Nephron progenitor cell (in vitro differentiated cells): ENCODE measurements around the gene PAPLN.

Source experiments
- DNase-seq: peaks from one replicate; pipeline ENCODE4 v3.0.0; 2021
- H3K27ac Mint-ChIP-seq: 2 replicates; pipeline ENCODE4 v1.8.0; 2021; ENCODE audit warnings: mild to moderate bottlenecking, moderate library complexity, mixed read lengths
- H3K27me3 Mint-ChIP-seq: 2 replicates; pipeline ENCODE4 v1.8.0; 2021; ENCODE audit warnings: mild to moderate bottlenecking, low read depth, mixed read lengths; ENCODE audit not compliant: poor library complexity
- H3K36me3 Mint-ChIP-seq: 2 replicates; pipeline ENCODE4 v1.8.0; 2021; ENCODE audit warnings: low read depth, mixed read lengths
- H3K4me1 Mint-ChIP-seq: 2 replicates; pipeline ENCODE4 v1.8.0; 2021; ENCODE audit warnings: mixed read lengths
- H3K4me3 Mint-ChIP-seq: 2 replicates; pipeline ENCODE4 v1.8.0; 2021; ENCODE audit warnings: mild to moderate bottlenecking, moderate library complexity, mixed read lengths
- H3K9me3 Mint-ChIP-seq: 2 replicates; pipeline ENCODE4 v1.8.0; 2021; ENCODE audit warnings: mild to moderate bottlenecking, moderate library complexity, mixed read lengths
- TF ChIP-seq, protein P1 (sequence below): fragments of 200-600 bp; sonication (generic); IDR thresholded peaks from 2 replicates; pipeline ENCODE4 v1.5.0; 2021; ENCODE audit warnings: antibody characterized with exemption

The PAPLN gene

DNA sequence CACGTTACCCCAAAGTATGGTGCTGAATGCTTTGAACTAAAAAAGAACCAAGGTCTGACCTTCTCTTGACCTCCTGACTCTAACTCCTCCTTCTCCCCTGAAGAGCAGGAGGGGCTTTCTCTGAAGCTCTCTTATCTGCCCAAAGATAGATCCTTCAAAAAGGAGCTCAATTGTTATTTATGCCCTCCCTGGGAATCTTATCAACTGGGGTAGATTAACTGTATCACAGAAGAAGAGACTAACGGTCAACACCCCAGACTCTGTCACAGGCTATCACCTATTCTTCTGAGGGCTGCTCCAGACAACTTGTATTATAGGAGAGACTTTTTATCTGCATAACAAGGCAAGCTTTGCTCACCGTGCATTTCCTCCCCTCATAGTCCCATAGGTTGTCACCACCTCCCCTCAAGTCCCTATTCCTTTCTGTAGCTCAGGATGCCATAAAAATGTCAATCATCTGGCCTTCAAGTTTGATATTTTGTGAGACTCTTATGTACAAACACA, 86.6 kb downstream of the PAPLN start:
- Mint-ChIP-seq H3K9me3 (no peaks in the 10 kb centered on the region), H3K4me3 (no peak overlapping the region), H3K27me3 (peaks cover 3% of the 10 kb centered on the region), H3K4me1 (peaks cover 27% of the 10 kb centered on the region), H3K36me3 (no peaks in the 10 kb centered on the region), H3K27ac (no peak overlapping the region)
- TF ChIP-seq, protein P1, sequence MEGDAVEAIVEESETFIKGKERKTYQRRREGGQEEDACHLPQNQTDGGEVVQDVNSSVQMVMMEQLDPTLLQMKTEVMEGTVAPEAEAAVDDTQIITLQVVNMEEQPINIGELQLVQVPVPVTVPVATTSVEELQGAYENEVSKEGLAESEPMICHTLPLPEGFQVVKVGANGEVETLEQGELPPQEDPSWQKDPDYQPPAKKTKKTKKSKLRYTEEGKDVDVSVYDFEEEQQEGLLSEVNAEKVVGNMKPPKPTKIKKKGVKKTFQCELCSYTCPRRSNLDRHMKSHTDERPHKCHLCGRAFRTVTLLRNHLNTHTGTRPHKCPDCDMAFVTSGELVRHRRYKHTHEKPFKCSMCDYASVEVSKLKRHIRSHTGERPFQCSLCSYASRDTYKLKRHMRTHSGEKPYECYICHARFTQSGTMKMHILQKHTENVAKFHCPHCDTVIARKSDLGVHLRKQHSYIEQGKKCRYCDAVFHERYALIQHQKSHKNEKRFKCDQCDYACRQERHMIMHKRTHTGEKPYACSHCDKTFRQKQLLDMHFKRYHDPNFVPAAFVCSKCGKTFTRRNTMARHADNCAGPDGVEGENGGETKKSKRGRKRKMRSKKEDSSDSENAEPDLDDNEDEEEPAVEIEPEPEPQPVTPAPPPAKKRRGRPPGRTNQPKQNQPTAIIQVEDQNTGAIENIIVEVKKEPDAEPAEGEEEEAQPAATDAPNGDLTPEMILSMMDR, result no peak
- no peak for DNase-seq
